Endodermal cell (in vitro differentiated cells): ENCODE measurements around the gene FAM24B. TPM values are rescaled to one million over a fixed set of nuclear protein-coding genes. Genes with fewer than 3 reads are reported as not detected.
"Not testable (repeated sequence)": the region's sequence is repeated elsewhere in the genome, so short reads cannot be mapped to it uniquely, and the experiment has no call there.

ENCODE experiments used
- DNase-seq: peaks from one replicate; pipeline ENCODE4 v3.0.0-alpha.2; 2017
- H3K27ac ChIP-seq: 2 replicates; pipeline ENCODE4 v1.5.1; 2013; ENCODE audit warnings: mild to moderate bottlenecking, low read depth, low read length, moderate library complexity
- H3K27me3 ChIP-seq: 2 replicates; pipeline ENCODE4 v1.6.1; 2013; ENCODE audit warnings: mild to moderate bottlenecking, low read length, moderate library complexity; ENCODE audit not compliant: insufficient read depth, control insufficient read depth, poor library complexity, severe bottlenecking
- H3K36me3 ChIP-seq: 2 replicates; pipeline ENCODE4 v1.7.0; 2013; ENCODE audit warnings: mild to moderate bottlenecking, low read length, moderate library complexity; ENCODE audit not compliant: control insufficient read depth, insufficient read depth
- H3K4me1 ChIP-seq: one replicate; pipeline ENCODE4 v1.7.0; 2013; ENCODE audit warnings: low read length; ENCODE audit not compliant: control insufficient read depth, insufficient read depth
- H3K4me3 ChIP-seq: 2 replicates; pipeline ENCODE4 v1.5.1; 2013; ENCODE audit warnings: mild to moderate bottlenecking, low read length, moderate library complexity
- H3K9ac ChIP-seq: 2 replicates; pipeline ENCODE4 v1.6.1; 2013; ENCODE audit warnings: mild to moderate bottlenecking, low read length, moderate library complexity; ENCODE audit not compliant: poor library complexity, severe bottlenecking; ENCODE audit errors: extremely low read depth
- H3K9me3 ChIP-seq: 2 replicates; pipeline ENCODE4 v1.6.1; 2013; ENCODE audit warnings: mild to moderate bottlenecking, low read length, moderate library complexity; ENCODE audit not compliant: control insufficient read depth
- H3K27ac Mint-ChIP-seq: 2 replicates; pipeline ENCODE4 v1.8.0; 2020; ENCODE audit warnings: mixed read lengths
- H3K27me3 Mint-ChIP-seq: 2 replicates; pipeline ENCODE4 v1.8.0; 2021; ENCODE audit warnings: mild to moderate bottlenecking, mixed read lengths; ENCODE audit not compliant: insufficient read depth
- H3K36me3 Mint-ChIP-seq: 2 replicates; pipeline ENCODE4 v1.8.0; 2020; ENCODE audit warnings: low read depth, mixed read lengths
- H3K4me1 Mint-ChIP-seq: 2 replicates; pipeline ENCODE4 v1.8.0; 2020; ENCODE audit warnings: mixed read lengths
- H3K4me3 Mint-ChIP-seq: 2 replicates; pipeline ENCODE4 v1.8.0; 2020; ENCODE audit warnings: mild to moderate bottlenecking, moderate library complexity, mixed read lengths
- H3K9me3 Mint-ChIP-seq: 2 replicates; pipeline ENCODE4 v1.8.0; 2020; ENCODE audit warnings: mild to moderate bottlenecking, mixed read lengths
- WGBS, 2 experiments: methylation state at CpG; one replicate each; pipeline versions ENCODE4 v1.1.5 to v1.1.7; 2013; ENCODE audit warnings: missing lambda C conversion rate in 2 of 2, mixed read lengths in 1 of 2; ENCODE audit not compliant: insufficient coverage in 1 of 2, insufficient read length in 1 of 2; 5-methylcytosine and 5-hydroxymethylcytosine counted together
- total RNA-seq, 2 donors: library from RNA; stranded (reverse); fragmentation: NEBNext Ultra II Directional in 1 of 2; extraction: Animal tissue kit (Norgen Biotek cat#: 25700) in 1 of 2; gene quantifications; 2 replicates in 1 of 2; 3 replicates in 1 of 2; pipeline ENCODE4 v1.2.1, GENCODE V29; 2021
- TF ChIP-seq, protein P1 (sequence below): fragments of 200-600 bp; sonication (generic); conservative IDR thresholded peaks from 2 replicates; pipeline ENCODE4 v1.5.0; 2021; ENCODE audit warnings: antibody characterized with exemption, mild to moderate bottlenecking

Gene FAM24B
- total RNA-seq, 2 donors from 2014 or later, result 2.9 TPM; not detected in 1

DNA sequence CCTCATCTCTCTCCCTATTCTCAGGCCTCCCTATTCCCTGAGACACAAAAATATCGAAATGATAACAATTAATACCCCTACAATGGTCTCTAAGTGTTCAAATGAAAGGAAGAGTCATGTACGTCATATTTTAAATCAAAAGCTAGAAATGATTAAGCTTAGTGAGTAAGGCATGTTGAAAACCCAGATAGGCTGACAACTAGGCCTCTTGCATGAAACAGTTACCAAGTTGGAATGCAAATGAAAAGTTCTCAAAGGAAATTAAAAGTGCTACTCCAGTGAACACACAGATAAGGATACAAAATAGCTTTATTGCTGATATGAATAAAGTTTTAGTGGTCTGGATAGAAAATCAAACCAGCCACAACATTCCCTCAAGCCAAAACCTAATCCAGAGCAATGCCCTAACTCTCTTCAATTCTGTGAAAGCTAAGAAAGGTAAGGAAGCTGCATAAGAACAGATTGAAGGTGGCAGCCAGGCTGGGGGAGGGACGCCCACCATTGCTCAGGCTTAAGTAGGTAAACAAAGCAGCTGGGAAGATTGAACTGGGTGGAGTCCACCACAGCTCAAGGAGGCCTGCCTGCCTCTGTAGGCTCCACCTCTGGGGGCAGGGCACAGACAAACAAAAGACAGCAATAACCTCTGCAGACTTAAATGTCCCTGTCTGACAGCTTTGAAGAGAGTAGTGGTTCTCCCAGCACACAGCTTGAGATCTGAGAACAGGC is 12.5 kb downstream of the FAM24B start:
- WGBS, 2 experiments, result 92 to 100% methylated on average over 1 to 3 of the region's 3 CpGs
- H3K36me3 Mint-ChIP-seq, result peaks cover 30% of the 10 kb centered on the region
- not testable (repeated sequence) for H3K36me3 ChIP-seq, H3K4me1 Mint-ChIP-seq, H3K4me1 ChIP-seq, H3K27me3 ChIP-seq, H3K4me3 Mint-ChIP-seq, H3K27ac ChIP-seq, H3K27ac Mint-ChIP-seq, H3K27me3 Mint-ChIP-seq, H3K9ac ChIP-seq, DNase-seq
- H3K4me3 ChIP-seq, result peak overlapping the region; percentile 36
- peaks cover 12% of the 10 kb centered on the region for H3K9me3 ChIP-seq
- peaks cover 50% of the 10 kb centered on the region for H3K9me3 Mint-ChIP-seq

DNA sequence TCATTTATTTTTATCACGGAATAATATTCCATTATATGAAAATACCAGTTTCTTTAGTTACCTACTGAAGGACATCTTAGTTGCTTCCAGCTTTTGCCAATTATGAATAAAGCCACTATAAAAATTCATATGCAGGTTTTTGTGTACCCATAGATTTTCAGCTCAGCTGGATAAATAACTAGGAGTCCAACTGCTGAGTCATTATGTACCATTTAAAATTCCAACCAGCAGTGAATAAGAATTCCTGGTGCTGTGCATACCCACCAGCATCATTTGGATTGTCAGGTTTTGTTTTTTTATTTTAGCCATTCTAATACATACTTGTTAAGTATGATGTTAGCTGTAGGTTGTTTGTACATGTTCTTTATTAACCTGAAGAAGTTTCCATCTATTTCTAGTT is 14.5 kb downstream of the FAM24B start:
- H3K27ac Mint-ChIP-seq, result no peak overlapping the region
- WGBS, 2 experiments, result 100% methylated on average over 1 of the region's 1 CpG; no CpG with 5 or more reads in 1 of the 2 experiments
- no peak overlapping the region for H3K27ac ChIP-seq

DNA sequence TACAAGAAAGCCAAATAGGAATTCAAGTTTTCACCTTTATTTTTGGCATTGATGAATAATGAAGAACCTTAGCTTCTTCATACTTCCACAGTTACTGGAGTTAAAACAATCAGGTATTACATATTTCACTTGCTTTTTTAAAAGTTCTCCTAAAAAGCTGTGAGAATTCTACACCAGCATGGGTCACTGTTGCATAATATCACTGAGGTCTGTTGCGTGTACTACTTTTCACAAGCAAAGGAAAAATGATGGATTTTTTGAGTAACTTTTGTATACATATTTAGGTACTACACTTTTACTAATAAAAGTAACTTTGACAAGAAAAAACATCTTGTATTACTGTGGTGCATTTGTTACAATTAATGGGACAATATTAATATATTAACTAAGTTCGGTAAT is 15.2 kb downstream of the FAM24B start:
- TF ChIP-seq, protein P1, sequence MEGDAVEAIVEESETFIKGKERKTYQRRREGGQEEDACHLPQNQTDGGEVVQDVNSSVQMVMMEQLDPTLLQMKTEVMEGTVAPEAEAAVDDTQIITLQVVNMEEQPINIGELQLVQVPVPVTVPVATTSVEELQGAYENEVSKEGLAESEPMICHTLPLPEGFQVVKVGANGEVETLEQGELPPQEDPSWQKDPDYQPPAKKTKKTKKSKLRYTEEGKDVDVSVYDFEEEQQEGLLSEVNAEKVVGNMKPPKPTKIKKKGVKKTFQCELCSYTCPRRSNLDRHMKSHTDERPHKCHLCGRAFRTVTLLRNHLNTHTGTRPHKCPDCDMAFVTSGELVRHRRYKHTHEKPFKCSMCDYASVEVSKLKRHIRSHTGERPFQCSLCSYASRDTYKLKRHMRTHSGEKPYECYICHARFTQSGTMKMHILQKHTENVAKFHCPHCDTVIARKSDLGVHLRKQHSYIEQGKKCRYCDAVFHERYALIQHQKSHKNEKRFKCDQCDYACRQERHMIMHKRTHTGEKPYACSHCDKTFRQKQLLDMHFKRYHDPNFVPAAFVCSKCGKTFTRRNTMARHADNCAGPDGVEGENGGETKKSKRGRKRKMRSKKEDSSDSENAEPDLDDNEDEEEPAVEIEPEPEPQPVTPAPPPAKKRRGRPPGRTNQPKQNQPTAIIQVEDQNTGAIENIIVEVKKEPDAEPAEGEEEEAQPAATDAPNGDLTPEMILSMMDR, result no peak
- Mint-ChIP-seq H3K36me3 (peaks cover 24% of the 10 kb centered on the region), H3K4me1 (no peaks in the 10 kb centered on the region), H3K9me3 (peaks cover 33% of the 10 kb centered on the region), H3K4me3 (no peak overlapping the region), H3K27me3 (no peaks in the 10 kb centered on the region), H3K27ac (no peak overlapping the region)
- Histone ChIP-seq H3K27me3 (no peaks in the 10 kb centered on the region), H3K36me3 (no peaks in the 10 kb centered on the region), H3K9me3 (peaks cover 12% of the 10 kb centered on the region), H3K4me1 (no peaks in the 10 kb centered on the region), H3K9ac (no peak overlapping the region), H3K27ac (no peak overlapping the region), H3K4me3 (no peak overlapping the region)
- no peak for DNase-seq
- 94% methylated on average over 2 of the region's 2 CpGs; no CpG with 5 or more reads in 1 of the 2 experiments for WGBS, 2 experiments

More for the DNA sequence above, 14.5 kb downstream of the FAM24B start:
- Histone ChIP-seq H3K9me3 (peaks cover 12% of the 10 kb centered on the region), H3K4me3 (no peak overlapping the region), H3K36me3 (no peaks in the 10 kb centered on the region), H3K27me3 (no peaks in the 10 kb centered on the region), H3K4me1 (no peaks in the 10 kb centered on the region), H3K9ac (no peak overlapping the region)
- Mint-ChIP-seq H3K36me3 (peaks cover 24% of the 10 kb centered on the region), H3K4me3 (no peak overlapping the region), H3K9me3 (peaks cover 39% of the 10 kb centered on the region), H3K27me3 (no peaks in the 10 kb centered on the region), H3K4me1 (no peaks in the 10 kb centered on the region)
- no peak for DNase-seq
- TF ChIP-seq, protein P1, result no peak
